Activated T-cell treated with anti-CD3 and anti-CD28 coated beads for 4 hours (primary cell): ENCODE measurements around the gene POLR3GL.
A peak's percentile ranks its signal among the peaks of the same experiment; 100 is the strongest.
"Not testable (repeated sequence)": the region's sequence is repeated elsewhere in the genome, so short reads cannot be mapped to it uniquely, and the experiment has no call there.

Experiments used
- DNase-seq: peaks from one replicate; pipeline ENCODE4 v3.0.0-alpha.2; 2020

Gene POLR3GL, protein sequence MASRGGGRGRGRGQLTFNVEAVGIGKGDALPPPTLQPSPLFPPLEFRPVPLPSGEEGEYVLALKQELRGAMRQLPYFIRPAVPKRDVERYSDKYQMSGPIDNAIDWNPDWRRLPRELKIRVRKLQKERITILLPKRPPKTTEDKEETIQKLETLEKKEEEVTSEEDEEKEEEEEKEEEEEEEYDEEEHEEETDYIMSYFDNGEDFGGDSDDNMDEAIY

DNA sequence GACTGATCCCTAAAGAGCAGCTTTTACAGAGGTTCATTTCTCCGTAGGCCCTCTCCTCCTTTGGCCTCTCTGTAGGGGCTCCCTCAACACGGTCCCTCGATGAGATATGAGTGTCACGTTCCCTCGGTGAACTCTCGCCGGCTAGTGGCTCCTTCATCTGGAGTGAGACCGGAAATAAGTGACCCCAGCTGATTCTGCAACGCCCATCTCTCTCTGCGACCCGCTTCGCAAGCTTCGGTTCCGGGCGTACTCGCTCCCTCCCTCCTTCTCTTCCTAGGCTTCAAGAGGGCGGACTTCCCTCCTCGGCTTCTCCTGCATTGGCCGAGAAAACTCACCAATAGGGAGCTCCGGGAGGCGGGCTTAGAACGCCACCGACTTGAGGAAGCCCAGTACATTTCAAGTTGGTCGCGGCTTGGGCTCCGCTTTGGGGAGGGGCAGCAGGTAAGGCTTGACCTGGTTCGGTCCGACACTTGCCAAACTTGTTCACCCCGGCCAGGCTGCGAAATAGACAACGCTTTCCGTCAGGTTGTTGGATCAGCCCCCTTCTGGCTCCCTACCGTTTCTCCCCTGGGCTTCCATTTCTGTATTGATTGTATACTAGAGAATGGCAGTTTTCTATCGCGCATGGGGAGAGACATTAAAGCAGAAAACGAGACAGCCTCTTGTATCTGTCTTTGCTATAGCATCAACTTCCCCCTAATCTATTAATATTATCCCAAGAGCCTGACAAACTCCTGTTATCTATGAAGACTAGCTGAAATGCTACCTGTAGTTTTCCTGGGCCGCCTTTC is at the start of gene POLR3GL, which contains the start of gene ANKRD34A:
POLR3GL (plus strand) TSS at position 363 of the 791 bp plus-strand sequence. CDS start 10,176 bp downstream, outside the sequence.
ANKRD34A (minus strand) TSS at position 248 of the 791 bp plus-strand sequence. CDS start 2,816 bp downstream, outside the sequence.
- DNase-seq = peak; percentile 84

- DNase-seq = no peak
These were observed 47.7 kb upstream of the POLR3GL start for GRCh38 chr1:145916745-145917144.

- no peak for DNase-seq
These were observed 46.9 kb upstream of the POLR3GL start for GRCh38 chr1:145917595-145917994.

DNA sequence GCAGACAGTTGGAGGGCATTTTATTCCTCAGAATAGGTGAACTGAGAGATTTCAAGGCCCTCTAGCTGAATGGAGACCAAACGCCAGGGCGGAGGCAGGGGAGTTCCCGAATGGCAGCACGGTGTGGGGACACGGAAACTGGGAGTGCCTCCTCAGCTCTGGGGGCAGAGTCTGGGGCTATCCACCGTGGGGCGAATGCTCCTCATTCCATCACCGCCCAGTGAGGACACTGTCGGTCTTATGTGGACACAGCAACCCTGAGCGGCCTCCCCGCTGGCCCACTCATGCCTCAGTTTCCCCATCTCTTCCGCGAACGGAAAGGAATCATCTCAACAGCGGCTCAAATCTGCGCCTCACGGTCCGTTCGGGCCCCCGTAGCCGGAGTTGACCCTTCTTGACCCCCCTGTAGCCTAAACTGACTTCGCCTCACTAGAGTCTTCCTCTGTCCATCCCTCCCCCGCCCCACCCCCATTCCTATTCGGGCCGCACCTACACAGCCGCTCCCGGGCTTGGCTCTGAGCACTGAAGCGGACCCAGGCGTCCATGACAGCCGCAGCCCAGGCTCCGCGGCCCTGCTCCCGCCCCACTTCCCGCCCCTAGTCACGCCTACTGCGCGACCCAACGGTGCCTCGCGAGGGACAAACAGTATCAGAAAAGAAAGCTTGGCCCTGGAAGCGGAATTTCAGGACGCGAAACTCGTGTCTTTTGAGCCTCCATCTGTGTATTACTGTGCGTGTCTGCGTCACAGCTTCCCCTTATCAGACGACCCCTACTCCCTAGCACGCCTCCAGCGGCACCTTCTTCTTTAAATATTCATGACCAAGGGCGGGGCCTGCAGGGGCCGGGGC is 46.1 kb upstream of the POLR3GL start, which contains the start of gene PEX11B:
PEX11B (minus strand) TSS at position 574 of the 848 bp plus-strand sequence; CDS start at position 545, 29 bp downstream.
- peak; percentile 91 for DNase-seq

GRCh38 chr1:145918992-145919939 is 45.2 kb upstream of the POLR3GL start:
- DNase-seq = no peak

DNA sequence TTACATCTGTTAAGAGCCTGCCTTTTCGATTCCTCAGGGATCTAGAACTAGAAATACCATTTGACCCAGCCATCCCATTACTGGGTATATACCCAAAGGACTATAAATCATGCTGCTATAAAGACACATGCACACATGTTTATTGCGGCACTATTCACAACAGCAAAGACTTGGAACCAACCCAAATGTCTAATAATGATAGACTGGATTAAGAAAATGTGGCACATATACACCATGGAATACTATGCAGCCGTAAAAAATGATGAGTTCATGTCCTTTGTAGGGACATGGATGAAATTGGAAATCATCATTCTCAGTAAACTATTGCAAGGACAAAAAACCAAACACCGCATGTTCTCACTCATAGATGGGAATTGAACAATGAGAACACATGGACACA is 44.2 kb upstream of the POLR3GL start:
- DNase-seq = not testable (repeated sequence)

- no peak for DNase-seq
These were observed 42.2 kb upstream of the POLR3GL start for GRCh38 chr1:145922266-145922665.

DNA sequence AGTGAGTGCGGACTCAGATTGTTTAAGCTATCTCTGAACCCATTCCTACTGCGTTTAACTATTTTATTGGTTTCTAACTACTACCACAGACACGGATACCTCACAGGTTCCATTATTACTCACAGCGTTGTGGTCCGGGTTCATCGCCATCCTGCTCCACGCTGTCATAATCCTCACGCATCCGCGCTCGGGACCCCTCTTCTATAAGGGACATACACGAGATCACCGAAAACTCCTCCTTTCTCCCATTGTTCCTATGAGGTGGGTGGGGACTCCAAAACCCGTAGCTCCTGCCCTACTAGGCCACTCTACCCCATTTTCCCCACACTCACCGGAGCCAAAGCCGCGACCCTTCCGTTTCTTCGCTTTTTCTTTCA is 37.8 kb upstream of the POLR3GL start:
- peak; percentile 40 for DNase-seq

DNA sequence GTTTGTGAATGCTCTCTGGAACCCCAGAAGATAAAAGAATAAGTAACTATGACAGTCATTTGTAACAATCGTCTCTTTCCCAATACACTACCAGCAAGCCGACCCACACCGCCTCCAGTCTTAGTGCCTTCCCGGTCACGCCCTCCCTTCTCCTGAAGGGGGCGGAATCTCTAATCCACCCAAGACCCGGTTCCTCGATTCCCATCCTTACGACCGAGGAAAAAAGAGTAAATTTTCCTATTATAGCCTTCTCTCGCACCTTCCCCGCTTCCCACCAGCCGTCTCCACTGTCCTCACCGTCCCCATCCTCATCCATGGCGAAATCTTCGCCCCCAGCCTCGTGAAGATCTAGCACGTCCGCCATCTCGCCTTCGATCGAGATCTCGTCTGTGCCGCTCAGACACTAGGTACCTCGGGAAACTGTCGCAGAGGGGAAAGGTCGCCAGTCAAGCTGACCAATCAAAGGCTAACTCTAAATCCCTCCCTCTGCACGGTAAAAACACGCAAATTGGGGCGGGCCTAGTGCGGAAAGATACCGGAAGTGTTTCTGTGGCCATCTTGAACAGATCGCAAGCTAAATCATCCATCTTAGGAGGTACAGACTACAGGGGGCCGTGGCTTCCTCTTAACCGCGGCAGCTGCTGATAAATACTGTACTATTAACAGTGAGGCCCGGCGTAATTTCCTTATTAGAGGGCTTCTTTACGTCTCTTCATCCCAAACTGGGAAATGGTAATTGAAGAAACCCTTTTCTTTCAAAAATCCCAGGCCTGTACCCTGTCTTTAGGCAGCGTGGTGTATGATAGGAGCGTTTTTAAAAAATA is 37.2 kb upstream of the POLR3GL start, which contains the start of gene RBM8A:
RBM8A (minus strand) TSS at position 422 of the 824 bp plus-strand sequence; CDS start at position 364, 58 bp downstream.
- peak; percentile 92 for DNase-seq

GRCh38 chr1:145927916-145928643 is 36.4 kb upstream of the POLR3GL start:
- no peak for DNase-seq

GRCh38 chr1:145932522-145933009 is 31.9 kb upstream of the POLR3GL start:
- DNase-seq = not testable (repeated sequence)

- no peak for DNase-seq
These were observed 28.8 kb upstream of the POLR3GL start for GRCh38 chr1:145935708-145936107.

- DNase-seq = no peak
These were observed 28.2 kb upstream of the POLR3GL start for GRCh38 chr1:145936247-145936646.

GRCh38 chr1:145937436-145937835 is 27.1 kb upstream of the POLR3GL start:
- no peak for DNase-seq

DNA sequence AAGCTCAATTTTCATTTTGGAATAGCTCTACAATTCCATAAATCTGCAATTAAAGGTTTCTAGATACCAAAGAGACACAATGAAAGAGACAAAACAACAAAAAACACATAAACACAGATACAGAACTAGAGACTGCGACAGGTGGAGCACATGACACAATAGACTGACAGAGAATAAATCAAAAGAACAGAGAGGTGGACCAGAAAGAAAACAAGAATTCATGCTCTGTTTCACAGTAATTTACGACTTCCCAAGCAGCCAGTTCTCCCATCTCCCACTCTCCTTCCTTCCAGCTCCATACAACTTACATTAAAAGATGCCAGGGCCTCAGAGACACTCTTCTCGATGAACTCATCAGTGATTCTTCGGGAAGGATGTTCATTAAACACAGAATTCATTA is 22.1 kb upstream of the POLR3GL start:
- no peak for DNase-seq

DNA sequence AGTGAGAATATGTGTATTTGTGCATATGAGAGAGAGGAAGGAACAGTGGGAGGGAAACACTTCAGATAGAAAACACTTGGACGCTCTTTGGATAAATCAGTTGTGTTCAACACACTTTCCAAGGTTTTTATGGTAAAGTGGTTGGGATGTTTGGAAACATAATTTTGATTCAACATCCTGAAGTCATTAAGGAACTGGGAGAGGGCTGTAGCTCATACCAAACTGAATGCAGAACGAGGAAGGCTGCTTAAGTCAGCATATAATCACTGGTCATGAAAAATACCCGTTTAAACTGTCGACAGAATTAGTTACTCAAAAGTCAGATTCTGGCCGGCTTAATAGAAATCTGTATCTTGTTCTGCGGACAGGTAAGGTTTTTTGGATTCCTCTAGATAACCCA is 21.6 kb upstream of the POLR3GL start:
- no peak for DNase-seq

GRCh38 chr1:145944532-145944931 is 20.0 kb upstream of the POLR3GL start:
- DNase-seq = no peak

- DNase-seq = no peak
These were observed 18.0 kb upstream of the POLR3GL start for GRCh38 chr1:145946477-145946986.

- no peak for DNase-seq
These were observed 16.9 kb upstream of the POLR3GL start for GRCh38 chr1:145947551-145947950.

GRCh38 chr1:145949219-145949618 is 15.3 kb upstream of the POLR3GL start:
- no peak for DNase-seq
